Loucy (cell line): ENCODE data around the gene LYRM2.

Experiments
- EZH2phosphoT487 ChIP-seq: fragments of 200-600 bp; IDR thresholded peaks from 2 replicates; pipeline ENCODE4 v1.6.1; 2018; ENCODE audit warnings: antibody characterized with exemption, mild to moderate bottlenecking, moderate library complexity, borderline replicate concordance
- TF ChIP-seq, protein P1 (sequence below): fragments of 200-600 bp; sonication (generic); conservative IDR thresholded peaks from 2 replicates; pipeline ENCODE4 v1.5.1; 2014; ENCODE audit warnings: mild to moderate bottlenecking, antibody characterized with exemption, low read length

DNA sequence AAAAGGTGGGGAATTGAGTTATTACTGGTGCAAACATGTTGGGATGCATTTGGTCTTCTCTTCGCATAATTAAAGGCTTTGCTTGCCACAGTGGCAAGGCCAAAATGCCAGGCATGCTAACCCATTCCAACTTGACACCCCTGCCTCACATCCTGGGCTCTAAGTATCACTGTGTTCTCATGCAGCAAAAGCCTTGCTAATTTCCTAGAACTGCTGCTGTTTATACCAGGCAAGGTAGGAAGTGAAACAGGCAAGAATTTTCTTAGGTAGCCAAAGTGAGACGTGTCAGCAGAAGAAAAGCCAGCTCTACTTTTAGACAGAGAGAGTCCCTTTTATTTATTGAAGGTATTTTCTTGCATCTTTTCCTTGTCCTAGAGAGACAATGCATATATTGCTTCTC is 41.2 kb downstream of the LYRM2 start:
- TF ChIP-seq, protein P1, sequence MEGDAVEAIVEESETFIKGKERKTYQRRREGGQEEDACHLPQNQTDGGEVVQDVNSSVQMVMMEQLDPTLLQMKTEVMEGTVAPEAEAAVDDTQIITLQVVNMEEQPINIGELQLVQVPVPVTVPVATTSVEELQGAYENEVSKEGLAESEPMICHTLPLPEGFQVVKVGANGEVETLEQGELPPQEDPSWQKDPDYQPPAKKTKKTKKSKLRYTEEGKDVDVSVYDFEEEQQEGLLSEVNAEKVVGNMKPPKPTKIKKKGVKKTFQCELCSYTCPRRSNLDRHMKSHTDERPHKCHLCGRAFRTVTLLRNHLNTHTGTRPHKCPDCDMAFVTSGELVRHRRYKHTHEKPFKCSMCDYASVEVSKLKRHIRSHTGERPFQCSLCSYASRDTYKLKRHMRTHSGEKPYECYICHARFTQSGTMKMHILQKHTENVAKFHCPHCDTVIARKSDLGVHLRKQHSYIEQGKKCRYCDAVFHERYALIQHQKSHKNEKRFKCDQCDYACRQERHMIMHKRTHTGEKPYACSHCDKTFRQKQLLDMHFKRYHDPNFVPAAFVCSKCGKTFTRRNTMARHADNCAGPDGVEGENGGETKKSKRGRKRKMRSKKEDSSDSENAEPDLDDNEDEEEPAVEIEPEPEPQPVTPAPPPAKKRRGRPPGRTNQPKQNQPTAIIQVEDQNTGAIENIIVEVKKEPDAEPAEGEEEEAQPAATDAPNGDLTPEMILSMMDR = no peak
- no peak for TF ChIP-seq EZH2phosphoT487
